Left ventricle myocardium inferior (tissue), 1 donor: ENCODE results near the gene HYDIN. TPM values are rescaled to one million over a fixed set of nuclear protein-coding genes. Genes with fewer than 3 reads are reported as not detected.
"Not testable (repeated sequence)": the region's sequence is repeated elsewhere in the genome, so short reads cannot be mapped to it uniquely, and the experiment has no call there.

Experiments used
- DNase-seq: peaks from one replicate; pipeline ENCODE4 v3.0.0-alpha.2; 2020
- H3K27ac ChIP-seq: fragments of 200-600 bp; replicated peaks from 2 replicates; pipeline ENCODE4 v1.8.0; 2021
- H3K27me3 ChIP-seq: fragments of 200-600 bp; 2 replicates; pipeline ENCODE4 v1.8.0; 2021; ENCODE audit warnings: low read depth
- H3K36me3 ChIP-seq: fragments of 200-600 bp; 2 replicates; pipeline ENCODE4 v1.8.0; 2021
- H3K4me1 ChIP-seq: fragments of 200-600 bp; 2 replicates; pipeline ENCODE4 v1.8.0; 2021
- H3K4me3 ChIP-seq: fragments of 200-600 bp; 2 replicates; pipeline ENCODE4 v1.8.0; 2021; ENCODE audit warnings: mild to moderate bottlenecking, moderate library complexity
- H3K9me3 ChIP-seq: fragments of 200-600 bp; replicated peaks from 2 replicates; pipeline ENCODE4 v1.8.0; 2021
- intact Hi-C: fragments of 100-400 bp; cut with micrococcal nuclease; formaldehyde crosslinking; loops from one replicate; pipeline ENCODE4 v1.11.0; 2022
- total RNA-seq: library from RNA; stranded (reverse); fragmentation: NEBNext Ultra II Directional; extraction: Animal tissue kit (Norgen Biotek cat#: 25700); gene quantifications from one replicate; pipeline ENCODE4 v1.2.1, GENCODE V29; 2021
- donor health status: DM: no; HTN: yes; CAD: no; lungs with severe emphysema.

The HYDIN gene
- total RNA-seq, 1 donor from 2014 or later = 1.6 TPM

DNA sequence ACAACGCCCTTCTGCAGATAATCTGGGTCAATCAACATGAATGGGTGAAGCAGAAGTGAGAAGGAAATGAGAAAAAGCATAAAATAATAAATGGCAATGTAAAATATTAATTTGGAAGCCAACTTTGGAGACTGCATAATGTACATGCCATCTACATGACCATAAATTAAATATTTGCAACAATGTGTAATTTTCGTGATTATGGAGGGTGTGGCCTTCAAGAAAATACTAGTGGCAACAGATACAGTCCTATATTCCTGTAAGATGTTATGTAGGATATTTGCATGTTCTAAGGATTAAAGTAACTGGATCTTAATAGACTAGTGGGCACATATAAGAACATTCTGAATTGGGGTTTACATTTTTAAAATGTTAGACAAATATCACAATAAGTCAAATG lies 78.9 kb downstream of the HYDIN start:
- H3K27me3 ChIP-seq, DNase-seq, H3K27ac ChIP-seq, H3K9me3 ChIP-seq, H3K4me3 ChIP-seq, H3K36me3 ChIP-seq, H3K4me1 ChIP-seq, intact Hi-C loops: not testable (repeated sequence)

GRCh38 chr16:71143246-71143645 lies 87.3 kb downstream of the HYDIN start:
- DNase-seq, intact Hi-C loops, H3K36me3 ChIP-seq, H3K4me1 ChIP-seq, H3K4me3 ChIP-seq, H3K27me3 ChIP-seq, H3K9me3 ChIP-seq, H3K27ac ChIP-seq: not testable (repeated sequence)

- H3K9me3 ChIP-seq, H3K4me3 ChIP-seq, H3K27ac ChIP-seq, H3K27me3 ChIP-seq, H3K4me1 ChIP-seq, DNase-seq, H3K36me3 ChIP-seq, intact Hi-C loops: not testable (repeated sequence)
Measured at GRCh38 chr16:71110565-71110964, 120.0 kb downstream of the HYDIN start.

GRCh38 chr16:71109656-71110208 lies 120.8 kb downstream of the HYDIN start:
- H3K36me3 ChIP-seq, H3K4me1 ChIP-seq, H3K27ac ChIP-seq, H3K27me3 ChIP-seq, H3K9me3 ChIP-seq, DNase-seq, intact Hi-C loops, H3K4me3 ChIP-seq: not testable (repeated sequence)

DNA sequence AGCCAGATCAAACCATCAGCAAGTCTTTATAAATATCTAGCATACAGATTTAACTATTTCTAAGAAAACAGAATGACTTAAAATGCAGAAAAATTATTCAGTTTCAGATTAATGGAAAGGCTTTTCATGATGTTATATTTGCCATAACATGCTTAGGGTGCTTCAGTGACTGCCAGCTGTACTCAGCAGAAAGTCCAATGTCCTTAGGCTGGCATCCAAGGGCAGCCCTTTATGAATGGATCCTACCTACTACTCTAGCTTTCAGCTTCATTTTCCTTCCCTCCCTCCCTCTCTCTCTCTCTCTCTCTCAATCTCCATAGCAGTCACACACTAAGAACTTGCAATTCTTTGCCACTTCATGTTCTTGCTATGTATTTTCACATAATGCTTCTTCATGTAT lies 124.6 kb downstream of the HYDIN start:
- H3K36me3 ChIP-seq, H3K4me3 ChIP-seq, H3K9me3 ChIP-seq, H3K27ac ChIP-seq, intact Hi-C loops, DNase-seq, H3K27me3 ChIP-seq, H3K4me1 ChIP-seq: not testable (repeated sequence)

DNA sequence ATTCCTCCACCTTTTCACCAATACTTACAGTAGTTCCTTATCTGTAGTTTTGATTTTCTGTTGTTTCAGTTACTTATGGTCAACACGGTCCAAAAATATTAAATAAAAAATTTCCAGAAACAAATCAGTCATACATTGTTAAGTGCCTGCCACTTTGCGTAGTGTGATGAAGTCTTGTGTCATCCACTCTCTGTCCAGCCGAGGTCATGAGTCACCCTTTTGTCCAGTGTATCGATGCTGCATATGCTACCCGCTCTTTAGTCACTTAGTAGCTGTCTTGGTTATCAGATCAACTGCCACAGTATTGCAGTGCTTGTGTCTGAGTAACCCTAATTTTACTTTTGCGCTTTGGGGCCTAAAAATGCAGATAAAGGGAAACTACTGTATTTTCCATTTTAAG lies 146.9 kb downstream of the HYDIN start:
- H3K4me3 ChIP-seq, H3K27me3 ChIP-seq, H3K36me3 ChIP-seq, intact Hi-C loops, H3K27ac ChIP-seq, DNase-seq, H3K4me1 ChIP-seq, H3K9me3 ChIP-seq: not testable (repeated sequence)

DNA sequence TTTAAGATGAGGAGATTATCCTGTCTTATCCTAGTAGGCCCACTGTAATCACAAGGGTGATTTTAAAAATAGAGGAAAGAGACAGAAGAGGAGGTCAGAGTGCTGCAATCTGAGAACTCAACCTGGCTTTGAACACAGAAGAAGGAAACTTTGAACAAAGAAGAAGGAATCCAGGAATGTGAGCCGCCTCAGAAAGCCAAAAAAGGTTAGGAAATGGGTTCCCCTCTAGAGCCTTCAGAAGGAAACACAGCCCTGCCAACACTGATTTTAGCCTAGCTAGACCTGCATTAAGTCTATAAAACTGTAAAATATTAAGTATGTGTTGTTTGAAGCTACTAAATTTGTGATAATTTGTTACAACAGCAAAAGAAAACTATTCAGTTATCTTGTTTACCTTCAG lies 149.7 kb downstream of the HYDIN start:
- intact Hi-C loops, H3K4me3 ChIP-seq, H3K27ac ChIP-seq, DNase-seq, H3K4me1 ChIP-seq, H3K27me3 ChIP-seq, H3K36me3 ChIP-seq, H3K9me3 ChIP-seq: not testable (repeated sequence)

DNA sequence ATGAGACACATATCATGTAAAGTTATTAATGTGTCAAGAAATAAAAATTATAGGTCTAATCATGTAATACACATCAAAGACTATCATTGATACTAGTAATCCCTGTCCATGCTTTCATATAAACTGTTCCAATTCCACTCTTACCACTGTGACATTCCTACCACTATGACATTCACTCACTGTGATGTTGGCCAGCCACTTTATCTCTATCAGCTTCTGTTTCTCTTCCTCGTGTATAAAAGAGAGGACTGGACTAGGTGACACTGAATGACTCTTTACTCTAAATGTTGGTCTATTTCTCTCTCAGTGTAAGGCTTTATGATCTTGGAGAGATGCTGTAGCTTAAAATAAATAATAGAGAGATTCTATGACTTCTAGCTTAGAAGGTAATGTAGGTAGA lies 150.3 kb downstream of the HYDIN start:
- H3K9me3 ChIP-seq, H3K27ac ChIP-seq, H3K4me3 ChIP-seq, H3K4me1 ChIP-seq, DNase-seq, H3K36me3 ChIP-seq, intact Hi-C loops, H3K27me3 ChIP-seq: not testable (repeated sequence)

DNA sequence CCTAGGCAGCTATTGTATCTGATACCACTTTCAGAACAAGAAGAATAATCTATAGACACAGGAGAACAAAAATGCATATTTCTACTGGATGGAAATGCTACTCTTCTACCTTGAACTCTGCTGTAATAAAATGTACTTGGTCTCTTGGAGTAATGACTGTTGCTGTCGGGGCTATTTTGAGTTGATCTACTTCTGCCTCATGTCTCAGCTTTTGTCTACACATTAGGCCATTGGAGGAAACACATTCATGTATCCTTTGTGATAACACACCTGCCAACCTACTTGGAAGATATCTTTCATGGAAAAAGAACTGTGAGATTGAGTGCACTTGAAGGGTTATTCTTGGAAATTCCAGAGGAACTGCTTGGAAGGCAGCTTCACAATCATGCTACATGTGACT lies 159.9 kb downstream of the HYDIN start:
- DNase-seq, H3K27me3 ChIP-seq, H3K27ac ChIP-seq, H3K9me3 ChIP-seq, H3K4me3 ChIP-seq, H3K36me3 ChIP-seq, H3K4me1 ChIP-seq, intact Hi-C loops: not testable (repeated sequence)

DNA sequence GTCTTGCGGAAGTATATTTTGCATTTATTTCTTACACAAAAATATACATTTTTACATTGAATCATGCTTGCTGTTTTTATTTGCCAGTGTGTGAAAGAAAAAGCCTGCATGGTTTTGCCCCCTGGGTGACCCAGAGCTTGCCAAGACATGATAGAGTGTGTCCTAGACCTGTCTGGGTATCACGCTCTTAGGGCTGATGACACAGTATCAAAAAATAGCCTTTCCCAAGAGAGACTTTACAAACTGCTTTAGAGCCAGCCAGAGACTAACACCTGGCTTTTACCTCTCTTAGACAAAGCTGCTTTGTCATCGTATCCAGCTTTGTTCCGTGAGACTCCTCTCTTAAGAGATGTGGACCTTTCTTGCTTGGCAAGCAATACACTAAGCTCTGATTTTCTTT lies 160.7 kb downstream of the HYDIN start:
- H3K9me3 ChIP-seq, H3K4me1 ChIP-seq, H3K27ac ChIP-seq, intact Hi-C loops, H3K27me3 ChIP-seq, H3K4me3 ChIP-seq, H3K36me3 ChIP-seq, DNase-seq: not testable (repeated sequence)

DNA sequence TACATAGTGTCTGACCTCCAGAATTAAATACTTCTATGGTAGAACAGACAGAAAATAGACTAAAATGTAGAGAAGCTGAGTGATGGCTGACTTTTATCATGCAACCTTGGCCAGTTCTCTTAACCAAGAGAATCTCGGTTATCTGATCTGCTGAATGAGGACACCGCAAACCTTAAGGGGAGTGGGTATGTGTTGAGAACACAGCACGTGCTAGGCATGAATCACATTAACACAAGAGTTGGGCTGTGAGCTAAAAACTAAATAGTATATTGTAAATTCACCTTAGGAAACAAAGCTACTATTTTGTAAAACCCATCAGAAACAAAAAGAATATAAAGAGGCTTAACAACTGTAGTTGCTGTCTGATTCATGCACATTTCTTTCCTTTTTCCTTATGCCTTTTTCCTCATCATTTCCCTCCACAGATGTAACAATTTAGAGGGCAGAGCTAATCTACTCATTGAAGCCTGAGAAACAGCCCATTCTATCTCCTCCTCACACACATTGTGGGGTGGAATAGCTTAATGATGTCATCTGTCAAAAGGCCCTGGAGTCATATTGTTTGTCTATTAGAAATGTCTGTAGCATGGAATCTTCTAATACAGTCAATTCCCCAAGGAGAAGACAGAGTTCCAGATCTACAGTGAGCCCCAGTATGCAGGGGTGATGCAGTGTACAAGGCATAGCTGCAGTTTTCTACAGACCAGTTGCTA lies 176.5 kb downstream of the HYDIN start:
- H3K4me3 ChIP-seq, H3K9me3 ChIP-seq, H3K27ac ChIP-seq, H3K27me3 ChIP-seq, intact Hi-C loops, H3K4me1 ChIP-seq, DNase-seq, H3K36me3 ChIP-seq: not testable (repeated sequence)

GRCh38 chr16:71050307-71050706 lies 180.2 kb downstream of the HYDIN start:
- H3K27me3 ChIP-seq, DNase-seq, H3K4me1 ChIP-seq, H3K36me3 ChIP-seq, H3K27ac ChIP-seq, H3K9me3 ChIP-seq, H3K4me3 ChIP-seq, intact Hi-C loops: not testable (repeated sequence)

DNA sequence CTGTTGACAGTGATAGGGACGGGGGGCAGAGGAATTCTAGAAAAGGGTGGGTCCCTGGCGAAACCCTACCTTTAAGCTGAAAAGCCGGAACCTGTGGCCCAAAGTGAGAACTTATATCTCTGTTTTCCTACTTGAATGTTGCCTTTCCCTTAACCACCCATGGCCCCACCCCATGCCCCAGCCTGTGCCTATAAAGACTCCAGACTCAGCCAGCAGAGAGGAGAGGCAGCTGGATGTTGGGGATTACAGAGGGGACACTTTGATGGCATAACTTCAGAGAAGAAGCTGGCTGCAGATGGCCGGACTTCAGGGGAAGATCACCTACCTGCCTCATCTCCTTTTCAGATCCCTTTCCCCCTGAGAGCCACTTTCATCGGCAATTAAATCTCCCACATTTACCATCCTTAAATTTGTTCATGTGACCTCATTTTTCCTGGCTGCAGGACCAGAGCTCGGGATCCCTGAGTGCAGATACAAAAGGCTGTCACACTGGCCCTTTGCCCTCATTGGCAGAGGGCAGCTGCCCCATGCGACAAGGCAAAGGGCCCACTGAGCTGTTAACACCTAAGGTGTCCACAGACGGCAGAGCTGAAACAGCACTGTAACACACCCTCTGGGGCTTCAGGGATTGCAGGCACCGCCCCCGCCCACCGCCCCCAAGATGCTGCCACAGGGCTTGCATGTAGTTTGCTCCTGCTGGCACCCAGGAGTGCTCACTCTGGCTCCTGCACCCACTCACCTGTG lies 191.0 kb downstream of the HYDIN start:
- H3K36me3 ChIP-seq, H3K27ac ChIP-seq, H3K27me3 ChIP-seq, H3K9me3 ChIP-seq, H3K4me3 ChIP-seq, H3K4me1 ChIP-seq, intact Hi-C loops: not testable (repeated sequence)
- DNase-seq = peak; percentile 19

DNA sequence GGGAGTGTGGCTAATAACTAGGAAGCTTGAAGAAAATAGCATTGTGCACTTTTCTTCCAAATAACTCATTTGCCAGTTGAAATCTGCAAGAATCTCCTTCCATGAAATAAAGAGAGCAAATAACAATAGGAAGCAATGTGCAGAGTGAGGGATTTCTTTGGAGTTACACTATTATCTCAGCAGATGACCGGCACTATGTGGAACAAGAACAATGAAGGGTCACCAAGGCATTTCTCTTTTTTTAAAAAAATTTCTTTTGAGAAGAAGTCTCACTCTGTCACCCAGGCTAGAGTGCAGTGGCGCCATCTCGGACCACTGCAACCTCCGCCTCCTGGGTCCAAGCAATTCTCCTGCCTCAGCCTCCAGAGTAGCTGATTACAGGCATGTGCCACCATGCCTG lies 192.1 kb downstream of the HYDIN start:
- H3K27ac ChIP-seq, DNase-seq, H3K4me1 ChIP-seq, H3K36me3 ChIP-seq, intact Hi-C loops, H3K27me3 ChIP-seq, H3K9me3 ChIP-seq, H3K4me3 ChIP-seq: not testable (repeated sequence)
